HG03342 (cell line): Measurements from ENCODE around the gene ZNF609.
A peak's percentile ranks its signal among the peaks of the same experiment; 100 is the strongest.

Source experiments
- ATAC-seq: cut with Tn5 transposase; IDR thresholded peaks from one replicate; pipeline ENCODE4 v1.9.1; 2021; ENCODE audit warnings: mild to moderate bottlenecking, moderate library complexity; ENCODE audit not compliant: unreplicated experiment

Gene ZNF609

GRCh38 chr15:64500695-64501395, 40.5 kb downstream of the ZNF609 start:
- ATAC-seq: no peak

- ATAC-seq: no peak
Observed at GRCh38 chr15:64501396-64501715, 41.0 kb downstream of the ZNF609 start.

DNA sequence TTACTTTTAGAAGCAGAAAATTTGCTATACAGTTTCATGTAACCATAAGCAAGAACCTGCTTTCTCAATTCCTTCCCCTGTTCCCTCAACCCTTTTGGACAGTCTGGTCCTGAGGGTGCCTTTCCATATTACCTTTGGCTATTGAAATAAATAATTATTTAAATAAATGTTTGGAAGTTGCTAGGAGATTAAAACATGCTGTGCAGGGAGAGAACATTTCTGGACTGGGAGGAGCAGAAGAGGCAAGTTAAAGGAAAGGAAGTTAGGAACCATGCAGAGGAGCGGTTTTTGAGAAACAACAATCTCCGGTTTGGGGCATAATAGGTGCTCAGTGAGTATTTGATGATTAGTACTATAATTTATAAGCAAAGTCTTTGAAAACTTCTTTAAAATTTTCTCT, 41.8 kb downstream of the ZNF609 start:
- ATAC-seq: no peak

- ATAC-seq: no peak
Observed at GRCh38 chr15:64502551-64502950, 42.2 kb downstream of the ZNF609 start.

DNA sequence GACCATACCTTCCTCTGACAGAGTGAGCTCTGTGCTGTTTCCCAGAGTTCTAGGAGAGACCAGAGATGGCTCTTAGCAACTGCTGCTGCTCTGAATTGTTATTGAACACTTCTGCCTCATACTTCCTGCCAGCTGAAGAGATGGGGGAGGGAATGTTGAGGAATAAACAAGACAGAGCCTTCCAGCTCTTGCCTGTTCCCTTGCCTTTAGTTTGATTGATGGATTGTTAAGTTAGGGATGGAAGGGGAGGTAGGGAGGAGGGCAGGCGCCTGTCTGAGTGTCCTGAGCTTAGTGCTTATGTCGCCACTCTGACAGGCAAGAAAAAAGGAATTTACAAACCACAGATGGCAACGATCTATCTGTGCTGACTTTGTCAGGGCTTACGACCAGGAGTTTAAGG, 42.8 kb downstream of the ZNF609 start:
- no peak for ATAC-seq

- no peak for ATAC-seq
Observed at GRCh38 chr15:64503640-64504039, 43.3 kb downstream of the ZNF609 start.

- peak; percentile 62 for ATAC-seq
Observed at GRCh38 chr15:64507293-64507802, 47.0 kb downstream of the ZNF609 start.

GRCh38 chr15:64507845-64508244, 47.5 kb downstream of the ZNF609 start:
- no peak for ATAC-seq

- ATAC-seq: no peak
Observed at GRCh38 chr15:64513823-64514222, 53.4 kb downstream of the ZNF609 start.

DNA sequence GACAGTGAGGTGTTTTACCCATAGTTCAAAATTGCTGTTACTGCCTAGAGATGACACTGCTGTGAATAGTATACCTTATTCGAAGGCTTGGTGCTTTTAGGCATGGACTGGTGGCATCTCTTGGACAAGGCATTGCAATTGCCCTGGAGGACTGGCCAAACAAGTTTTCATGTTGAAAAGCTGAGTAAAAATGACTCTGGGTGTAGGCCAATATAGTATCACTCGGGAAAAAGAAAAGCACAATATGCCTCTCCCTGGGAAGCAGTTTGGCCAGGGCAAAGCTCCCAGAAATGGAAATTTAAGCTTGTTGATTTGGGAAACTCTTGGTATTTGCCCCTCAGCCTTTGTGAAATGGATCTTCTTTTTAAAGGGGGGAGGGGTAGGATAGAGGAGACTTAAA, 54.8 kb downstream of the ZNF609 start:
- ATAC-seq: no peak

DNA sequence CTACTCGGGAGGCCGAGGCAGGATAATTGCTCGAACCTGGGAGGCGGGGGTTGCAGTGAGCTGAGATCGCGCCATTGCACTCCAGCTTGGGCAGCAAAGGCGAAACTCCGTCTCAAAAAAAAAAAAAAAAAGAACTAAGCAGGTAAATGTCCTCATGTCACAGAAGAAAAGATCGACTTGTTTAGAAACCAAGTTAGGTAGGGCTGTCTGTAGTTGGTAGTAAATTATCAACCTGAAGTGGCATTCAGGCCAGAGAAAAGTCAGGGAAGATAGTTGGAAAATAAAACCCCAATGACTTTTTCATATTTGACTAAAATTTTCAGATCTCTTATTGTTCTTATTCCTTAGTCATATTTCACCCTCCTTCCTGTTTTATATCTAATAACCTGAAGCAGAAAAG, 55.4 kb downstream of the ZNF609 start:
- no peak for ATAC-seq

DNA sequence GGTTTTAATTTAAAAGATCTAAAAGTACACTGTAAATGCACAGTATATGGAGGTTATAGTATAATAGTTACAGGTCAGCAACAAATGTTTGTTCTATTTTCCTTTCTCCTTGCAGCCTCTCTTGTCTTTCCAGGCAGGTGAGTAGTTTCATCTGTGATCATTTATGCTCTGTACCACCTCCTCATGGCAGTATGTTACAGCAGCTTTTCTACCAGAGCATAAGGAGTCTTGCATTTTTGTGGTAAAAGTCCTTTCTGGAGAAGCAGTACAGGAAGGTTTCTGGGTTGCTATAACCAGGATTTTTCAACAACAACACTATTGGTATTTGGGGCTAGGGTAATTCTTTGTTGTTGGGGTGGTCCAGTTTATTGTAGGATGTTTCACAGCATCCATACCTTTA, 59.5 kb downstream of the ZNF609 start:
- no peak for ATAC-seq

DNA sequence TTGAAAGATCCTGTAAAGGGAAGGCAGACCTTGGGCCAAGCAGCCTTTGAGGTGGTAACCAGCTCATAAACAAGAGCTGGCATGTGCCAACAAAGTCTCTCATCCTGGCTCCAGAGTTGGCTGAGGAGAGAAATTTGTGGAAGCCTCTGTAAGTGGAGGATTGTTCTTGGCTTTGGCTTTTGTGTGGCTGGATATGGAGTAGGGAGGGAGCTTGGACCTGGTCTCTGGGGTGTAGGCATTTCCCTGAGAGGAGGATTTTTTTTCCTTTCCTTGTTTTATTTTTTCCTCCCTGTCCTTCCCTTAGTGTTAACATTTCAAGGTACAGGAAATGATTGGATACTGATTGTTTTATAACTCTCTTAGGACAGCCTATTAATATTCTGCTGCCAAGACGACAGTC, 60.8 kb downstream of the ZNF609 start:
- ATAC-seq: no peak

DNA sequence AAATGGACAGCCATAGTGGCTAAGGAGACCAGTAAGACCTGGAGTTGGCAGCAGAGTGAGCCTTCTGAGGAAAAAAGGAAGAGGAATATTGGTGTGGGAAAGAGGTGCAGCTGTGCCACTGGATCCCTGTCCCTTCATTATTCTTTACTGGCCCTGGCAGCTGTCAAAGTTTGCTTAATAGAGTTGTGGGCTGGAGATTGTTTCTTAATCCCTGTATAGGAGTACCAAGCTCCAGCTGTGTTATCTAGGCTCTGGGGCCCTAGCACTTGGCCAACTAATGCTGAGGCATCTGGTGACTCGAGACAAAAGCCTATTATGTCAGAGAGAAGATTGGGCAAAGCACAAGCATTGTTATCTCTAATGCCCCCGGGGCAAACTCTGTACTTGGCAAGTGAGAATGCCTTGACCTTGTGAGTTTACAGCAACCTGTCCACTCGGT, 61.4 kb downstream of the ZNF609 start:
- no peak for ATAC-seq

- ATAC-seq: no peak
Observed at GRCh38 chr15:64522226-64522823, 61.9 kb downstream of the ZNF609 start.

DNA sequence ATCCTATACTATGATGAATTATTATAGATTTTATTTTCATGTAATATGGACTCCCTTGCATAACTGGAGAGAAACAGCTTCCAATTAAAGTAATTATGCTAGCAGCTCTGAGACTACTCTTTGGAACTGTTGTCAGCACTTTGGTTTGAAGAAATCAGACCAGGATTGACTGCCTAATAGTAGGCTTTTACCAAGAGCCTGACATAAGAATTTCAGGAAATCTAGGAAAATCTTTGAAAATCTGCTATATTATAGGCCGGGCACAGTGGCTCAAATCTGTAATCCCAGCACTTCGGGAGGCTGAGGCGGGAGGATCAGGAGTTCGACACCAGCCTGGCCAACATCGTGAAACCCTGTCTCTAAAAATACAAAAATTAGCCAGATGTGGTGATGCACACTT, 62.9 kb downstream of the ZNF609 start:
- no peak for ATAC-seq

- ATAC-seq: no peak
Observed at GRCh38 chr15:64524778-64525177, 64.4 kb downstream of the ZNF609 start.

DNA sequence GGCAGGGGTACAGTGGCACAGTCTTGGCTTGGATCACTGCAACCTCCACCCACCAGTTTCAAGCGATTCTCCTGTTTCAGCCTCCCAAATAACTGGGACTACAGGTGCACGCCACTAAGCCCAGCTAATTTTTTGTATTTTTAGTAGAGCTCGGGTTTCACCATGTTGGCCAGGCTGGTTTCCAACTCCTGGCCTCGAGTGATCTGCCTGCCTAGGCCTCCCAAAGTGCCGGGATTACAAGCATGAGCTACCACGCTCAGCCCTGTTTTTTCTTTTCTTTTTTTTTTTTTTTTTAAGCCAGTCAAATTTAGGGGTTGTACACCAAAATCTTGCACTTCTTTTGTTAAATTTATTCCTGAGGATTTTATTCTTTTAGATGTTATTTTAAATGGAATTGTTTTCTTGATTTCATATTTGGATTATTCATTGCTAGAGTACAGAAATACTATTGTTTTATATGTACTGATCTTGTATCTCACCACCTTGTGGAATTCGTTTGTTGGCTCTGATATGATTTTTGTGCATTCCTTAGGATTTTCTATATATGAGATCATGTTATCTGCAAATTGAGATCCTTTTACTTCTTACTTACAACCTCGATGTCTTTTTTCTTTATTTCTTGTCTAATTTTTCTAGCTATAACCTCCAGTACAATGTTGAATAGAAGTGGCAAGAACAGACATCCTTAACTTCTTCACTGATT, 65.6 kb downstream of the ZNF609 start:
- no peak for ATAC-seq

GRCh38 chr15:64527263-64527984, 67.0 kb downstream of the ZNF609 start:
- ATAC-seq: no peak

- no peak for ATAC-seq
Observed at GRCh38 chr15:64528871-64529270, 68.5 kb downstream of the ZNF609 start.

DNA sequence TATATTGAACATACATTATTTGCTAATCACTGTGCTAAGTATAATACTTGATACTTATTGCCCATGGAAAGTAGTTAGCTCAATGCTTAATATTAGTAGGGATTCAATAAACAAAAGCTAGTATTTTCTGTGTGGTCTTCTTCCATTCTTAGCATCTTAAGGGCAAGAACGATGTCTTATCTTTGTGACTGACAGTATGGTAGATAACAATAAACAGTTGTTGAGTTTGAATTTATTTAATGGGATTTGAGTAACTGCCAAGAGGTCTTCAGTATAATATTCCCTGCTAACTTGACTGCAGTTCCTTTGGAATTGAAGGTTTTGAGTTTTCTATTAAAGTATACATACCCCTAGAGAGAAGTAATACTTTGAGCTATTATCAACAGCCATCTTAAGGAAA, 70.1 kb downstream of the ZNF609 start:
- ATAC-seq: no peak

DNA sequence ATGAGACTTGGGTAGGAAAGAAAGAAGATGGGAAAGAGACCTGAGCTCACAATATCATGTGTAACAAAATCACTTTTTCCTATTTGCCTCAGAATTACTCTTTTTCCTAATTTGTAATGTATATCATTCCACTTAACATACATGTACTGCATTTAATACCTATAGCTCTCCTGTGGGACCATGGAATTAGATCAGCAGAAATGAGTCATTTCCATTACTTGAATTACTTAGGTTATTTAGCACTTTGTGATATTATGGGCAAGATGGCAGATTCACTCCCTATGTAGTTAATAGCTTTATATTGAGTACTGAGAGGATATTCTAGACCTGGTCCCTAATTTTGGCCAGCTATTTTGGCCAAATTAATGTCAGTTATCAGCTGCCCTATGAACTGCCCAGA, 70.5 kb downstream of the ZNF609 start:
- no peak for ATAC-seq
